Keratinocyte (primary cell): Measurements from ENCODE around the gene SCAPER. TPM values are rescaled to one million over a fixed set of nuclear protein-coding genes. Genes with fewer than 3 reads are reported as not detected.
A peak's percentile ranks its signal among the peaks of the same experiment; 100 is the strongest.

Experiments used
- DNase-seq: peaks from one replicate; pipeline ENCODE4 v3.0.0-alpha.2; 2011; ENCODE audit warnings: low read depth, missing footprints, low spot score
- FAIRE-seq: peaks from 2 replicates; lab custom pipeline; 2011; peaks lifted over from hg19 to GRCh38; lab: Jason Lieb, UNC
- H2AFZ ChIP-seq: 2 replicates; pipeline ENCODE4 v1.6.0; 2012; ENCODE audit warnings: low read length, control low read depth, inconsistent platforms; ENCODE audit not compliant: control insufficient read depth
- H3K27ac ChIP-seq: 2 replicates; pipeline ENCODE4 v1.5.1; 2011; ENCODE audit warnings: low read length; ENCODE audit not compliant: control insufficient read depth, insufficient read depth
- H3K27me3 ChIP-seq: 3 replicates; pipeline ENCODE4 v1.6.0; 2011; ENCODE audit warnings: low read length; ENCODE audit not compliant: control insufficient read depth, insufficient read depth; ENCODE audit errors: extremely low read depth
- H3K36me3 ChIP-seq, 2 experiments: 2 replicates in 1 of 2; 3 replicates in 1 of 2; pipeline ENCODE4 v1.5.1; 2011; ENCODE audit warnings: low read length in 2 of 2, mild to moderate bottlenecking in 1 of 2; ENCODE audit not compliant: control insufficient read depth in 2 of 2, insufficient read depth in 2 of 2; ENCODE audit errors: extremely low read depth in 1 of 2
- H3K4me1 ChIP-seq: 3 replicates; pipeline ENCODE4 v1.5.1; 2011; ENCODE audit warnings: low read length; ENCODE audit not compliant: control insufficient read depth, insufficient read depth; ENCODE audit errors: extremely low read depth
- H3K4me2 ChIP-seq: 3 replicates; pipeline ENCODE4 v1.6.0; 2011; ENCODE audit warnings: low read depth, low read length; ENCODE audit not compliant: control insufficient read depth, insufficient read depth; ENCODE audit errors: extremely low read depth
- H3K4me3 ChIP-seq, 3 experiments: fragments of 200-600 bp in 1 of 3; sonication (generic) in 1 of 3; 2 replicates in 2 of 3; 3 replicates in 1 of 3; pipeline ENCODE4 v1.5.1; 2011 to 2016; ENCODE audit warnings: low read length in 3 of 3, mild to moderate bottlenecking in 3 of 3, control low read depth in 2 of 3, inconsistent platforms in 1 of 3, low read depth in 1 of 3, mixed read lengths in 1 of 3, mixed run types in 1 of 3, moderate library complexity in 1 of 3; ENCODE audit not compliant: control insufficient read depth in 2 of 3, insufficient read depth in 2 of 3; ENCODE audit errors: extremely low read depth in 1 of 3
- H3K79me2 ChIP-seq: 2 replicates; pipeline ENCODE4 v1.6.0; 2012; ENCODE audit warnings: low read length; ENCODE audit not compliant: control insufficient read depth, insufficient read depth
- H3K9ac ChIP-seq: 3 replicates; pipeline ENCODE4 v1.6.0; 2011; ENCODE audit warnings: low read length; ENCODE audit not compliant: control insufficient read depth, insufficient read depth; ENCODE audit errors: extremely low read depth
- H3K9me1 ChIP-seq: 3 replicates; pipeline ENCODE4 v1.6.0; 2011; ENCODE audit warnings: low read length; ENCODE audit not compliant: control insufficient read depth, insufficient read depth; ENCODE audit errors: extremely low read depth
- H3K9me3 ChIP-seq: 2 replicates; pipeline ENCODE4 v1.5.1; 2012; ENCODE audit warnings: low read depth, low read length; ENCODE audit not compliant: control insufficient read depth
- H4K20me1 ChIP-seq: 3 replicates; pipeline ENCODE4 v1.6.0; 2011; ENCODE audit warnings: low read length; ENCODE audit not compliant: control insufficient read depth, insufficient read depth; ENCODE audit errors: extremely low read depth
- EZH2 ChIP-seq: IDR thresholded peaks from one replicate; pipeline ENCODE4 v1.6.1; 2012; ENCODE audit warnings: inconsistent platforms, mild to moderate bottlenecking, low read length, moderate library complexity
- dilution Hi-C: fragments of 300-500 bp; cut with MboI; formaldehyde crosslinking; loops from one replicate; pipeline ENCODE4 v1.7.0; 2020; ENCODE audit warnings: low sequenced_read_pairs; ENCODE audit not compliant: extremely low pct_ligation_motif_present
- polyA plus RNA-seq, 5 experiments: library from polyadenylated mRNA; depleted of rRNA in 3 of 5; stranded (reverse) in 3 of 5; stranded (forward) in 1 of 5; unstranded in 1 of 5; fragments of >200 nt; gene quantifications; 1 replicate in 1 of 5; 2 replicates in 3 of 5; 3 replicates in 1 of 5; pipeline versions ENCODE4 v1.2.1 to v1.2.3, GENCODE V29; 2011 to 2012; ENCODE audit warnings: missing spikeins in 2 of 5, low read depth in 1 of 5, low replicate concordance in 1 of 5
- TF ChIP-seq, protein P1 (sequence below), 3 experiments: IDR thresholded peaks in 1 of 3; conservative IDR thresholded peaks in 1 of 3; optimal IDR thresholded peaks in 1 of 3; 2 replicates in 2 of 3; 3 replicates in 1 of 3; pipeline versions ENCODE3 to v1.5.1; 2011; ENCODE audit warnings: low read length in 3 of 3, mild to moderate bottlenecking in 3 of 3, moderate library complexity in 2 of 3, control low read depth in 1 of 3, inconsistent platforms in 1 of 3; ENCODE audit not compliant: insufficient read depth in 2 of 3; ENCODE audit errors: extremely low read depth in 1 of 3

The SCAPER gene
- polyA plus RNA-seq, 1 donor (not counting 4 experiments of a cell fraction or from before 2014, with no cell fraction given), result 5.2 TPM

DNA sequence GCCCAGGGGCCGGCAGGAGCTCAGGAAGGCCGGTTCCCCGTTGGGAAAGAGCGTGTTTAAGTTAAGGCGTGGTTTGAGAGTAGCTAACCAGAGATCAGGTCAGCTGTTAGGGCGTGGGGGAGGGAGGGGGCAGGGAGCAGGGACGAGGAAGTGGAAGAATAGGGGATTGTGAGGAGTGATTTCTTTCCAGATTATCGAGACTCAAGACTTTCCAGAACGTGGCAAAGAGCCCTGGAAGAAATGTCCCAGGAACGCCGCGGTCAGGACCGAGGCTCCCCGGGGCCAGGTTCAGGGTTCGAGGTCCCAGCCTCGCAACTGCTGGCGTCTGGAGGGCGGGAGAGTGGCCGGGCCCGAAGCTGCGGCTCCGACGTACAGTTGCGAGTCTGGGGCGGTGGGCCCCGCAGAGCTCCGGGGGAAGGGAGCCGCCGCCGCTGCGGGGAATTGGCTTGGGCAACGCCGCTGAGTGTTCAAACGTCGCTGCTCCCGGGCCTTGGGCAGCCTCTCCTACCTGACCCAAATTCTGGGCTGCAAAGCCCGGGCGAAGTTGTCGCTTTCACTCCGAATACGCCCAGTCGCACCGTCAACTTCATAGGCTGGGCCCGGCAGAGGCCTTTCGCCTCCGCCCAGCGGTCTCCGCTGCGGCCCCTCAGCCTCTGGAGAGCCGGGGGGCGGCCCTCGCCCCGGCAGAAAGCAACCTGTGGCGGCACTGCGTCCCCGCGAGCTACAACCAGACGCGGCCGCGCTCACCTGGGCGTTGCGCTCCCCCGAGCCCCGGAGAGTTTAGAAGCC is 559.1 kb downstream of the SCAPER start:
- peak overlapping the region; percentile 66 for H2AFZ ChIP-seq

DNA sequence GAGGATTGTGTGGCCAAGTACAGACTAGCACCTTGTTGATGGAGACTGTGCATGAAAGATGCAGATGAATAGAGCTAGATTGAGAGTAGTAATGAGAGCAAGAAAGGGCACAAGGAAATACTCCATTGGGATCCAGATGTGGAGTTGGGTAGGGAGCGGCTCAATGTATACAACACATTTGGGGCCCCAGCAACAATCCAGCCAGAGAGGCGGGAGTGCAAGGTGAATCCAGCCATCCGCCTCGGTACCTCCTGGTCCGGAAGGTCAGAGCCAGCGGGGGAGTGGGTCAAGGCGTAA is 559.6 kb downstream of the SCAPER start:
- Histone ChIP-seq H2AFZ (no peak overlapping the region), H3K27ac (no peak overlapping the region), H3K4me1 (peaks cover 7% of the 10 kb centered on the region), H3K4me3 (peak overlapping the region in 2 of 3 experiments; percentile 70 to 73), H4K20me1 (no peaks in the 10 kb centered on the region), H3K27me3 (peaks cover 68% of the 10 kb centered on the region), H3K79me2 (no peaks in the 10 kb centered on the region), H3K4me2 (peak overlapping the region; percentile 85), H3K36me3 (no peaks in the 10 kb centered on the region), H3K9me1 (no peaks in the 10 kb centered on the region), H3K9me3 (no peaks in the 10 kb centered on the region), H3K9ac (no peak overlapping the region)
- dilution Hi-C loops, result no loop called here
- no peak for DNase-seq
- FAIRE-seq, result no peak
- TF ChIP-seq, protein P1, sequence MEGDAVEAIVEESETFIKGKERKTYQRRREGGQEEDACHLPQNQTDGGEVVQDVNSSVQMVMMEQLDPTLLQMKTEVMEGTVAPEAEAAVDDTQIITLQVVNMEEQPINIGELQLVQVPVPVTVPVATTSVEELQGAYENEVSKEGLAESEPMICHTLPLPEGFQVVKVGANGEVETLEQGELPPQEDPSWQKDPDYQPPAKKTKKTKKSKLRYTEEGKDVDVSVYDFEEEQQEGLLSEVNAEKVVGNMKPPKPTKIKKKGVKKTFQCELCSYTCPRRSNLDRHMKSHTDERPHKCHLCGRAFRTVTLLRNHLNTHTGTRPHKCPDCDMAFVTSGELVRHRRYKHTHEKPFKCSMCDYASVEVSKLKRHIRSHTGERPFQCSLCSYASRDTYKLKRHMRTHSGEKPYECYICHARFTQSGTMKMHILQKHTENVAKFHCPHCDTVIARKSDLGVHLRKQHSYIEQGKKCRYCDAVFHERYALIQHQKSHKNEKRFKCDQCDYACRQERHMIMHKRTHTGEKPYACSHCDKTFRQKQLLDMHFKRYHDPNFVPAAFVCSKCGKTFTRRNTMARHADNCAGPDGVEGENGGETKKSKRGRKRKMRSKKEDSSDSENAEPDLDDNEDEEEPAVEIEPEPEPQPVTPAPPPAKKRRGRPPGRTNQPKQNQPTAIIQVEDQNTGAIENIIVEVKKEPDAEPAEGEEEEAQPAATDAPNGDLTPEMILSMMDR (optimal IDR thresholded peaks at IDR 0.05 in 1 of 3, IDR thresholded peaks at IDR 0.05 in 1 of 3, conservative IDR thresholded peaks at IDR 0.05 in 1 of 3; ENCODE audit: extremely low read depth in 1 of 3, insufficient read depth in 2 of 3, low read length in 3 of 3), result no peak
- no peak for TF ChIP-seq EZH2

More for the DNA sequence above, 559.1 kb downstream of the SCAPER start:
- no peak for DNase-seq
- Histone ChIP-seq H3K9ac (peak overlapping the region; percentile 47), H3K9me3 (no peaks in the 10 kb centered on the region), H3K4me2 (peak overlapping the region; percentile 85), H3K79me2 (no peaks in the 10 kb centered on the region), H4K20me1 (no peaks in the 10 kb centered on the region), H3K4me3 (peak overlapping the region; percentile 34 to 73 (median 70)), H3K36me3 (no peaks in the 10 kb centered on the region), H3K27ac (no peak overlapping the region), H3K4me1 (peaks cover 3% of the 10 kb centered on the region), H3K9me1 (no peaks in the 10 kb centered on the region), H3K27me3 (peaks cover 62% of the 10 kb centered on the region)
- FAIRE-seq, result no peak
- dilution Hi-C loops, result no loop called here
- TF ChIP-seq, protein P1 (optimal IDR thresholded peaks at IDR 0.05 in 1 of 3, IDR thresholded peaks at IDR 0.05 in 1 of 3, conservative IDR thresholded peaks at IDR 0.05 in 1 of 3; ENCODE audit: extremely low read depth in 1 of 3, insufficient read depth in 2 of 3, low read length in 3 of 3), result no peak
- TF ChIP-seq EZH2, result peak; percentile 85
